ENCODE results near the gene NSMF. TPM values are rescaled to one million over a fixed set of nuclear protein-coding genes. Genes with fewer than 3 reads are reported as not detected.

NSMF gene
- total and polyA plus RNA-seq, 2 of the 8 experiments (the other 6 are each of a cell fraction or from before 2014, with no cell fraction given), result 56.7 to 65.1 TPM

- Histone ChIP-seq H3K18ac (ENCODE audit: extremely low read depth, low read length) (no peak overlapping the region), H2BK12ac (ENCODE audit: low read depth, low read length) (no peak overlapping the region), H3K4ac (replicated peaks; ENCODE audit: insufficient read length, low read depth, low read length) (no peak overlapping the region), H2BK120ac (replicated peaks; ENCODE audit: low read depth, low read length) (no peak overlapping the region), H2AFZ (ENCODE audit: low read length) (no peak overlapping the region), H3K14ac (ENCODE audit: insufficient read length) (no peak overlapping the region), H4K91ac (replicated peaks; ENCODE audit: insufficient read length, low read length) (no peak overlapping the region), H3K4me3 (ENCODE audit: extremely low read depth in 1 of 4, insufficient read depth in 2 of 4, low read depth in 3 of 4, low read length in 4 of 4) (no peak overlapping the region), H2AK5ac (ENCODE audit: low read depth, low read length) (no peak overlapping the region), H3K27me3 (replicated peaks in 1 of 4; ENCODE audit: control insufficient read depth in 3 of 4, extremely low read depth in 1 of 4, insufficient read depth in 3 of 4, low read length in 3 of 4) (no peaks in the 10 kb centered on the region; a peak in 1 of 7 replicates), H3K4me2 (ENCODE audit: insufficient read depth in 1 of 2, low read depth in 2 of 2, low read length in 2 of 2) (no peak overlapping the region), H3K27ac (ENCODE audit: low read depth, low read length) (no peak overlapping the region), H3K79me1 (ENCODE audit: low read depth, low read length) (no peaks in the 10 kb centered on the region), H3K79me2 (ENCODE audit: control insufficient read depth in 1 of 2, insufficient read depth in 2 of 2, low read length in 2 of 2) (no peaks in the 10 kb centered on the region), H4K5ac (ENCODE audit: insufficient read length, low read depth, low read length) (no peak overlapping the region), H3K23ac (ENCODE audit: insufficient read length) (no peak overlapping the region), H2BK15ac (ENCODE audit: low read length) (no peak overlapping the region), H3K9ac (replicated peaks in 1 of 4; ENCODE audit: extremely low read depth in 1 of 4, low read depth in 3 of 4, low read length in 3 of 4) (no peak overlapping the region), H2BK20ac (ENCODE audit: low read length) (no peak overlapping the region), H3K36me3 (ENCODE audit: control insufficient read depth in 2 of 4, insufficient read depth in 4 of 4, low read length in 3 of 4) (peaks cover 0 to 9% (median 3%) of the 10 kb centered on the region in 4 experiments; a peak in 3 of 8 replicates), H3K56ac (replicated peaks; ENCODE audit: insufficient read length, low read depth, low read length) (no peak overlapping the region), H3K4me1 (replicated peaks in 1 of 4; ENCODE audit: control insufficient read depth in 3 of 4, insufficient read depth in 4 of 4, low read length in 3 of 4) (peaks cover 0 to 2% (median under 1%) of the 10 kb centered on the region in 4 experiments; a peak in 2 of 7 replicates), H3K23me2 (ENCODE audit: low read depth, low read length) (no peaks in the 10 kb centered on the region; the same call in 1 of the 2 replicates), H4K20me1 (replicated peaks in 1 of 2; ENCODE audit: control insufficient read depth in 1 of 2, insufficient read depth in 2 of 2, low read length in 2 of 2) (peaks cover 0 to 6% of the 10 kb centered on the region in 2 experiments), H4K8ac (ENCODE audit: extremely low read depth, insufficient read depth, low read length) (no peak overlapping the region), H3K9me3 (ENCODE audit: insufficient read depth in 2 of 2, low read depth in 1 of 2, low read length in 1 of 2) (no peaks in the 10 kb centered on the region), H2BK5ac (ENCODE audit: low read depth, low read length) (no peak overlapping the region)
- FAIRE-seq (no peak), DNase-seq (ENCODE audit: low read depth in 1 of 2, low spot score in 2 of 2) (no peak)
- no peak for TF ChIP-seq HDAC2 (IDR thresholded peaks at IDR 0.05; ENCODE audit: borderline replicate concordance in 1 of 2, low read depth in 2 of 2, low read length in 2 of 2)
- ChIA-PET POLR2A (ENCODE audit: partially characterized antibody) (no interaction called here), CTCF (ENCODE audit: partially characterized antibody) (interaction anchor here (1.0 to 1.1 kb wide), 2 partner anchors 11 to 161 kb away, joined by 3 read pairs; no protein-coding TSS in a partner anchor)
- 96% methylated on average over 22 of the region's 27 CpGs; no CpG with 5 or more reads in 1 of the 2 experiments for WGBS, 2 experiments (ENCODE audit: extremely low coverage in 1 of 2, insufficient coverage in 1 of 2, insufficient read length in 1 of 2, insufficient replicate concordance in 2 of 2, low coverage in 1 of 2, low lambda C conversion rate in 2 of 2, missing lambda C conversion rate in 1 of 2)
These were observed 11.2 kb downstream of the NSMF start for GRCh38 chr9:137447722-137448601.

Measured in H1 (cell line).